ENCODE measurements around the gene THSD4.

- TF ChIP-seq CTCF (conservative IDR thresholded peaks at IDR 0.05 in 1 of 2, IDR thresholded peaks at IDR 0.05 in 1 of 2; ENCODE audit: extremely low read depth in 1 of 2, insufficient read depth in 1 of 2, low read depth in 1 of 2, low read length in 2 of 2) (no peak), EZH2 (IDR thresholded peaks at IDR 0.05; ENCODE audit: borderline replicate concordance, low read length) (no peak)
Measured at GRCh38 chr15:71302861-71303410, 187.7 kb downstream of the THSD4 start.
